Neuron (in vitro differentiated cells): Measurements from ENCODE around the gene MEGF8.
A peak's percentile ranks its signal among the peaks of the same experiment; 100 is the strongest.

ENCODE experiments used
- H2AFZ ChIP-seq: one replicate; pipeline ENCODE4 v1.6.1; 2013; ENCODE audit warnings: low read depth, mild to moderate bottlenecking, inconsistent platforms, low read length, moderate library complexity
- H3K27me3 ChIP-seq: one replicate; pipeline ENCODE4 v1.6.1; 2013; ENCODE audit warnings: low read length; ENCODE audit not compliant: insufficient read depth
- H3K36me3 ChIP-seq: one replicate; pipeline ENCODE4 v1.6.1; 2013; ENCODE audit warnings: low read length; ENCODE audit not compliant: insufficient read depth
- H3K4me1 ChIP-seq: one replicate; pipeline ENCODE4 v1.6.1; 2013; ENCODE audit warnings: low read length; ENCODE audit not compliant: insufficient read depth
- H3K4me3 ChIP-seq: 2 replicates; pipeline ENCODE4 v1.5.1; 2013; ENCODE audit warnings: mild to moderate bottlenecking, low read length, moderate library complexity
- H3K9me3 ChIP-seq: one replicate; pipeline ENCODE4 v1.6.1; 2013; ENCODE audit warnings: low read length

Gene MEGF8

DNA sequence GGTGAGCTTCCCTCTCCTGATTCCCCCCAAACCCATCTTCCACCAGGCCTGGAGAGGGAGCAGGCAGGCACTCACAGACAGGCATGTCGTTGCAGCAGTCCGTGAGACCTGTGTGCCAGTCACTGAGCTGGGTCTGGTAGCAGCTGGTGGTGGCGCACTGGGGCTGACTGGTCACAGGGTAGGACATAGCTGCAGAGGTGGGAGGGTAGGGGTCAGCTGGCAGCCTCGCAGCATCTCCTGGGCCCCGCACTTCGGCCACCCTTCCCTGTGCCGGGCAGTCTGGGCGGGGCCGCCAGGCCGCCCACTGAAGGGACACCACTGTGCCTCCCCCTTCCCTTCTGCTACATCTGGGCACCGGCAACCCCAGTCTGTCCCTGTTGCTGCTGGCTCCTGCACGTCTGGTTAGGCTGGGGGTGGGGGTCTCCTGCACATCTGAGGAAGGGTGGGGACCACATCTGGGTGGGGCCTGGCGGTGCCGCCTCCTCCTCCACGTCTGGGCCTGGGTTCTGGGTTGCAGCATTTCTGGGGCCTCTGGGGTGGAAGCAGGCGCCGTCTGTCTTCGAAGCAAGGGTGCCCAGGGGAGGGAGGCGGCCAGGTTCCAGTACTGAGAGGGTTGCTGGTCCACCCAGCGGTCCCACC, 63.5 kb downstream of the MEGF8 start:
- H3K27me3 ChIP-seq = peaks cover 25% of the 10 kb centered on the region
- H3K4me3 ChIP-seq = no peak overlapping the region
- no peaks in the 10 kb centered on the region for H3K4me1 ChIP-seq
- H3K9me3 ChIP-seq = no peaks in the 10 kb centered on the region
- no peak overlapping the region for H2AFZ ChIP-seq
- H3K36me3 ChIP-seq = no peaks in the 10 kb centered on the region

- Histone ChIP-seq H3K27me3 (peaks cover 25% of the 10 kb centered on the region), H3K4me3 (no peak within 1 kb of the TSS), H2AFZ (no peak within 1 kb of the TSS), H3K9me3 (no peaks in the 10 kb centered on the region), H3K36me3 (no peaks in the 10 kb centered on the region), H3K4me1 (peaks cover 2% of the 10 kb centered on the region)
These were observed 64.5 kb downstream of the MEGF8 start, which contains the start of gene CNFN for GRCh38 chr19:42389899-42390298. TSS of gene CNFN (minus strand) at chr19:42390297. CDS start at chr19:42389037, 1,260 bp downstream.

DNA sequence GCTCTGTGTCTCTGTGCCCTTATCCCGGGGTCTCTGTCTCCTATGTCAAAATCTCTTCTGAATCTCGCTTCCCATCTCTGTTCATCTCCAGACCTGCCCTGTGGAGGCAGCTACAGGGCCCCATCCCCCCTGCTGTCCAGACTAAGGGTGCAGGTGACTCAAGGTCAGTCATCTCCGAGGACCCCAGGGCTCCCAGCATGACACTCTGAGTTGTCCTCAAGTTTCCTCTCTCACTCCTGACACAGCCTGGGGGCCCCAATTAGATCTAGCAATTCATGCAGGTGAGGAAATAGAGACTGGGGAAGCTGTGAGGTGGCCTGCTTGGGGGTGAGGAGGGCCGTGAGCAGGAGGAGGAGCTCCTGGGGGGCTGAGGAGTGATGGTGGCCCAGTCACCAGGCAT, 66.7 kb downstream of the MEGF8 start:
- Histone ChIP-seq H2AFZ (no peak overlapping the region), H3K36me3 (no peaks in the 10 kb centered on the region), H3K9me3 (no peaks in the 10 kb centered on the region), H3K4me1 (peaks cover 18% of the 10 kb centered on the region), H3K4me3 (no peak overlapping the region), H3K27me3 (peaks cover 25% of the 10 kb centered on the region)

- H3K27me3 ChIP-seq = peaks cover 20% of the 10 kb centered on the region
- no peak overlapping the region for H3K4me3 ChIP-seq
- no peak overlapping the region for H2AFZ ChIP-seq
- no peaks in the 10 kb centered on the region for H3K9me3 ChIP-seq
- H3K36me3 ChIP-seq = no peaks in the 10 kb centered on the region
- peaks cover 27% of the 10 kb centered on the region for H3K4me1 ChIP-seq
These were observed 69.3 kb downstream of the MEGF8 start for GRCh38 chr19:42394751-42395150.

- Histone ChIP-seq H3K4me1 (peaks cover 35% of the 10 kb centered on the region), H3K9me3 (no peaks in the 10 kb centered on the region), H3K36me3 (no peaks in the 10 kb centered on the region), H3K4me3 (peak overlapping the region; percentile 64), H3K27me3 (peaks cover 8% of the 10 kb centered on the region), H2AFZ (peak overlapping the region; percentile 57)
These were observed 71.2 kb downstream of the MEGF8 start for GRCh38 chr19:42396381-42397262.

GRCh38 chr19:42397263-42398166, 72.1 kb downstream of the MEGF8 start:
- H3K36me3 ChIP-seq = no peaks in the 10 kb centered on the region
- H3K4me1 ChIP-seq = peaks cover 39% of the 10 kb centered on the region
- no peaks in the 10 kb centered on the region for H3K9me3 ChIP-seq
- H3K4me3 ChIP-seq = peak overlapping the region; percentile 64
- peaks cover 2% of the 10 kb centered on the region for H3K27me3 ChIP-seq
- H2AFZ ChIP-seq = peak overlapping the region; percentile 57

- Histone ChIP-seq H2AFZ (no peak overlapping the region), H3K27me3 (no peaks in the 10 kb centered on the region), H3K36me3 (peaks cover 15% of the 10 kb centered on the region)
These were observed 75.0 kb downstream of the MEGF8 start for GRCh38 chr19:42400404-42400803.

GRCh38 chr19:42401365-42402303, 76.2 kb downstream of the MEGF8 start:
- peaks cover 26% of the 10 kb centered on the region for H3K4me1 ChIP-seq
- no peaks in the 10 kb centered on the region for H3K9me3 ChIP-seq
- H3K36me3 ChIP-seq = peaks cover 23% of the 10 kb centered on the region
- peak overlapping the region; percentile 64 for H3K4me3 ChIP-seq
- no peaks in the 10 kb centered on the region for H3K27me3 ChIP-seq
- H2AFZ ChIP-seq = no peak overlapping the region

More at GRCh38 chr19:42400404-42400803, 75.0 kb downstream of the MEGF8 start:
- H3K4me1 ChIP-seq = peaks cover 37% of the 10 kb centered on the region
- no peaks in the 10 kb centered on the region for H3K9me3 ChIP-seq
- H3K4me3 ChIP-seq = no peak overlapping the region

- no peaks in the 10 kb centered on the region for H3K9me3 ChIP-seq
- H3K4me1 ChIP-seq = peaks cover 22% of the 10 kb centered on the region
- peaks cover 29% of the 10 kb centered on the region for H3K36me3 ChIP-seq
- H3K27me3 ChIP-seq = no peaks in the 10 kb centered on the region
- H3K4me3 ChIP-seq = peak overlapping the region; percentile 64
- H2AFZ ChIP-seq = no peak overlapping the region
These were observed 77.1 kb downstream of the MEGF8 start for GRCh38 chr19:42402376-42403116.

DNA sequence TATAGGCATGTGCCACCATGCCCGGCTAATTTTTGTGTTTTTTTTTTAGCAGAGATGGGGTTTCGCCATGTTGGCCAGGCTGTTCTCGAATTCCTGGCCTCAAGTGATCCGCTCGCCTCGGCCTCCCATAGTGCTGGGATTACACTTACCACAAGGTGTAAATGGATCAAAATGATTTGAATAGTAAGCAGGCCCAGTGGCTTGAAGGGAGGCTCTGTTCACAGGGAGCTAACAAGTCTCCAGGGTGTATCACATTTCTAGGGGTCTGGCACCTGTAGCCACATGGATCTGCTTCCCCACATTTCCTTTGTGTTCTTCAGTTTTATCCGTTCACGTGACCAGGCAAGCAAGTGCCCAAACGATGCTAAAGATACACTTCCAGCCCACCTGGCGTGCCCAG, 78.2 kb downstream of the MEGF8 start:
- H3K4me3 ChIP-seq = no peak overlapping the region
- H2AFZ ChIP-seq = no peak overlapping the region
- H3K9me3 ChIP-seq = no peaks in the 10 kb centered on the region
- H3K36me3 ChIP-seq = peaks cover 36% of the 10 kb centered on the region
- peaks cover 17% of the 10 kb centered on the region for H3K4me1 ChIP-seq
- no peaks in the 10 kb centered on the region for H3K27me3 ChIP-seq

GRCh38 chr19:42406111-42406510, 80.7 kb downstream of the MEGF8 start:
- H3K4me3 ChIP-seq = no peak overlapping the region
- H3K4me1 ChIP-seq = peaks cover 10% of the 10 kb centered on the region
- H3K27me3 ChIP-seq = no peaks in the 10 kb centered on the region
- H2AFZ ChIP-seq = no peak overlapping the region
- H3K9me3 ChIP-seq = no peaks in the 10 kb centered on the region
- peaks cover 40% of the 10 kb centered on the region for H3K36me3 ChIP-seq
